GM18867 (cell line): ENCODE results near the gene CDT1.

ENCODE experiments used
- ATAC-seq: cut with Tn5 transposase; IDR thresholded peaks from one replicate; pipeline ENCODE4 v1.9.1; 2021; ENCODE audit warnings: mild to moderate bottlenecking, moderate library complexity; ENCODE audit not compliant: unreplicated experiment

CDT1 gene

GRCh38 chr16:88854306-88855111, 50.9 kb downstream of the CDT1 start:
- ATAC-seq, result no peak

DNA sequence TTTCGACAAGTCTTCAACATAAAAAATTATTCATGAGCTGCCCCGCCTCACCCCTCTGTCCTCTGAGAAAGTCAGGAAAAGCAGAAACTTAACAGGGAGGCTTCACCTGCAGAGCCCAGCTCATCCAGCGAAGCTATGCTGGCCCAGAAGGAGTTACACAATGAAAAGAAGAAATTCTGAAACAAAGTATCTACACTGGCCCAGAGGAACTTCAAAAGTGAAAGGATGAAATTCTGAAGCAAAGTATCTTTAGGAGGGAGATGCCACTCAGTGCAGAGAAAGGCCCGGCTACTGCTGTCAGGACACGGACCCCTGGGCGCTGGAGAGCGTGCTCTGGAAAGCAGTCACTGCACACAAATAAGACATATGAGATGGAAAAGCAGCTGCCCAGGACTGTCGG, 51.6 kb downstream of the CDT1 start:
- no peak for ATAC-seq

GRCh38 chr16:88855736-88856121, 52.1 kb downstream of the CDT1 start:
- no peak for ATAC-seq

GRCh38 chr16:88856122-88856827, 52.7 kb downstream of the CDT1 start:
- ATAC-seq, result no peak

GRCh38 chr16:88856828-88857727, 53.5 kb downstream of the CDT1 start, which contains the start of the genes GALNS and TRAPPC2L:
GALNS (minus strand) TSS chr16:88856947; CDS start chr16:88856877, 70 bp downstream.
TRAPPC2L (plus strand) TSS chr16:88857127; CDS start chr16:88857151, 24 bp downstream.
- peak; percentile 80 for ATAC-seq

- peak; percentile 37 for ATAC-seq
Observed at GRCh38 chr16:88857728-88858339, 54.2 kb downstream of the CDT1 start.
